Prostate gland (tissue), 2 donors: ENCODE results near the gene TCTA.

Source experiments
- CTCF ChIP-seq, 4 experiments: fragments of 200-600 bp in 2 of 4; fragments of 450-650 bp in 2 of 4; sonication (generic) in 2 of 4; IDR thresholded peaks; 1 replicate in 3 of 4; 2 replicates in 1 of 4; pipeline ENCODE4 v1.5.1; 2016 to 2019; ENCODE audit warnings: antibody characterized with exemption in 4 of 4, mild to moderate bottlenecking in 2 of 4, moderate library complexity in 2 of 4
- POLR2A ChIP-seq: fragments of 450-650 bp; IDR thresholded peaks from one replicate; pipeline ENCODE4 v1.6.1; 2016; ENCODE audit warnings: antibody characterized with exemption, mild to moderate bottlenecking
- POLR2AphosphoS5 ChIP-seq: sonication (generic); formaldehyde crosslinking; IDR thresholded peaks from one replicate; pipeline ENCODE4 v1.6.1; 2017; ENCODE audit warnings: antibody characterized with exemption

DNA sequence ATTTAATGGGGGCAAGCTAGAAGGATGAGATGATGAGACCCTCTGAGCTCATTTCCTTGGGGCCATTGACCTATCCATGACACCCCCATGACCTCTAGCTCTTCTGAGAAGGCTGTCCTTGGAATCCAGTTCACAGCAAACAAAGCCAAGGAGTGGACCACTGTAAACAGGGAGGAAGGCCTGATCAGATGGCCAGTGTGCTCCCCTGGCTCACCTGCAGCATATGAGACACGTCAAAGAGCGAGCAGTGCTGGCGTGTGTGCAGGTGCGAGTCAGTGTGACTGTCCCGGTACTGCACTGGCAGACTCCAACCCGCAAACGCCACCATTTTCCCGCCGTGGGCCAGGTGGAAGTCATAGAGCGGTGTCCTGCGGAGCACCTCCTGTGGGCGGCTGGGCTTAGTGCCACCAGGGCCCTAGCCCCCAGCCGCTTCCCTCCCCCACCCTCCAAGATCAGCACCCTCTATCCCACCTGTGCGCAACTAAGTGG is 9.7 kb downstream of the TCTA start:
- TF ChIP-seq CTCF (IDR thresholded peaks at IDR 0.05) (no peak), POLR2A (no peak), POLR2AphosphoS5 (no peak)
